Renal cortical epithelial cell (primary cell): ENCODE data around the gene CDKN2B-AS1. TPM values are rescaled to one million over a fixed set of nuclear protein-coding genes. Genes with fewer than 3 reads are reported as not detected.

Source experiments
- DNase-seq: peaks from one replicate; pipeline ENCODE4 v3.0.0-alpha.2; 2011; ENCODE audit warnings: low read depth
- total RNA-seq: library from RNA; depleted of rRNA; stranded (reverse); fragments of >200 nt; gene quantifications from 2 replicates; pipeline ENCODE4 v1.2.3, GENCODE V29; 2014

The CDKN2B-AS1 gene
- total RNA-seq, 1 donor from 2014 or later: 3.9 TPM

GRCh38 chr9:22117511-22118384 lies 123.2 kb downstream of the CDKN2B-AS1 start:
- peak; percentile 83 for DNase-seq

- no peak for DNase-seq
These were observed 124.4 kb downstream of the CDKN2B-AS1 start for GRCh38 chr9:22118810-22119521.

GRCh38 chr9:22119522-22120158 lies 125.0 kb downstream of the CDKN2B-AS1 start:
- peak; percentile 58 for DNase-seq

- no peak for DNase-seq
These were observed 125.6 kb downstream of the CDKN2B-AS1 start for GRCh38 chr9:22120159-22120549.

- no peak for DNase-seq
These were observed 126.0 kb downstream of the CDKN2B-AS1 start for GRCh38 chr9:22120595-22120994.

GRCh38 chr9:22124263-22125011 lies 129.8 kb downstream of the CDKN2B-AS1 start:
- no peak for DNase-seq

- DNase-seq: peak; percentile 13
These were observed 134.5 kb downstream of the CDKN2B-AS1 start for GRCh38 chr9:22129133-22129532.

DNA sequence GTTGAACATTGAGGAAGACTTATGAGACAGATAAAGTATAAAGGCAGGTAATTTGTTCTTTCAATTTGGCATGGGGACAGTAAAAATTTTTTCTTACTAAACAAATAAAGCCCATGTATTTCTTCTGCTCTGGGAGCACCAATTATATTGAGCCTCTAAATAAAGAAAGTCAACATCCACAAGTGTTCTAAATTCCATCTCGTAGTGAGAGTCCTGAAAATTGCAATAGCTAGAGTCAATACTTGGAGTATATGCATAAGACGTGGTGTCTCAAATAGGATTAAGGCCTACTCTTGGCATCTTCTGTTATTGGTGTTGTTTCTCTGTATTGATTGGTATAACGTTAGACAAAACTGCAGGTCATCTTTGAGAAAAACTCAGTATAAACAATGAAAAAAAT lies 135.0 kb downstream of the CDKN2B-AS1 start:
- no peak for DNase-seq

- DNase-seq: no peak
These were observed 137.2 kb downstream of the CDKN2B-AS1 start for GRCh38 chr9:22131817-22132216.

- no peak for DNase-seq
These were observed 139.8 kb downstream of the CDKN2B-AS1 start for GRCh38 chr9:22134390-22134789.

GRCh38 chr9:22136461-22137096 lies 142.0 kb downstream of the CDKN2B-AS1 start:
- DNase-seq: peak; percentile 78

- DNase-seq: no peak
These were observed 144.5 kb downstream of the CDKN2B-AS1 start for GRCh38 chr9:22138956-22139660.

- peak; percentile 67 for DNase-seq
These were observed 147.3 kb downstream of the CDKN2B-AS1 start for GRCh38 chr9:22141908-22142307.

- no peak for DNase-seq
These were observed 148.1 kb downstream of the CDKN2B-AS1 start for GRCh38 chr9:22142671-22143070.

- peak; percentile 29 for DNase-seq
These were observed 149.4 kb downstream of the CDKN2B-AS1 start for GRCh38 chr9:22143799-22144625.

DNA sequence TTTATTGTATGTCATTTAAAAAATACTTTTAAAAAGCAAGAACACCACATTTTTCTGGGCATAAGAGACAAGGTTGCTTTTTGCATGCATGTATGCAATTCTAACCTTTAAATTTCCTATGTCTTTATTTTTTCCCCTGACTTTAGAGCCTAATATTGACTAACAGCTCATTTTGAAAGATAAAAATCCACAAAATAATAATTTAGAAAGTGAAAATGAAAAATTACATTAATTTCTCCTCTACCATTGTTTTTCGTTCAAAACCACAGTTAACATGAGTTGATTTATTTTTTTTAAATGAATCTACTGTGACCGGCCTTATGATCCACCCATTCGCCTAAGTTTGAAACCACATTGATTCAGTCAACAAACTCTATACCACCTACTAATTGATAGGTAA lies 152.0 kb downstream of the CDKN2B-AS1 start:
- DNase-seq: no peak

DNA sequence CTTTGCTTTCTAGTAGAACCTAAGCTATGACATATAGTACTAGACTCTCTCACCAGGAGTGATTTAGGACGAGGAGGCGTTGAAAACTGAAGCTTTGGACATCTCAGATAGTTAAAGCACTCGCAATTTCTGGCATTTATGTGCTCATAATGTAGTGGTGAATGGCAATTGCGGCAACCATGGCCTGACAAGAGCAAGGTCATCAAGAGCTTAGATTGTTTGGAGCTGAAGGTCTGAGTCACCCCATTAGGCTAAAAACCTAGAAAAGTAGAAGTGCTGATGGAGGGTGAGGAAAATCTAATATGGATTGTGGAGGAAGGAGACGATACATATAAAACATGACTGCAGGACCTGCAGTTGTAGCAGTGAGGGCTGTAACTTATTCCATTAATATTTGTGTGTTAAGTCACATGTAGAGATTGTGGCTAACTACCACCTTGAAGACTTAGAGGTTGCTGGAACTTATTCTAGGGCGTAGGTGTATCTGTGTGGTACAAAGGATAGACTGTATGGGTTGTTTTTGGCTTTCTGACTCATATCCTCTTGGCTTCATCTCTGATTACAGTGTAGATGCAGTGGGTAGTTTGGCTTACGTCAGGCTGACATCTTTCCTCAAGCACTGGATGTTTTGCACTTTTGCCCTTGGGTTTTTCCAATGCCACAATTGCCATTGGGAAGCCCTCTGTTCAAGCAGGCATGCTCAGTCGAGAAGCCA lies 153.4 kb downstream of the CDKN2B-AS1 start:
- DNase-seq: peak; percentile 72

DNA sequence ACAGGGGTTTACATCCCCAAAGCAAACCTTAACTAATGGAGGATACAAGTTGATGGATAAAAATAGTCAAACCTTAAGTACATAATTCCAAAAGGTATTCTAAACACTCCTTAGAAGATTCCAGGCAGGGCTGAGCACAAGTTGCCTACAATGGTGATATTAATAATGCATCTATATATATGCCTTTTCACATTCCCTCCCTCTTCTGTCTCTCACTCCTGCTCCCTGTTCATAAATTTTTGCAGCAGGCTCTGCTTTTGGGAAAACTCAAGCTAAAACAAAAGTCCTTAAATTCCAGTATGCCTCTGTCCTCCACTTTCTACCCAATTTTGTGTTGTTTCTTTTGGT lies 153.9 kb downstream of the CDKN2B-AS1 start:
- no peak for DNase-seq
